ACHN (cell line): ENCODE data around the gene SPOCK1.

Experiments used
- DNase-seq: peaks from one replicate; pipeline ENCODE4 v3.0.0-alpha.2; 2015
- in situ Hi-C: cut with HindIII; loops from 2 replicates; pipeline ENCODE4 v1.10.0; 2017; ENCODE audit warnings: low sequenced_read_pairs, low pct_ligation_motif_present, low pct_unique_long_range_greater_than_20kb

SPOCK1 gene

DNA sequence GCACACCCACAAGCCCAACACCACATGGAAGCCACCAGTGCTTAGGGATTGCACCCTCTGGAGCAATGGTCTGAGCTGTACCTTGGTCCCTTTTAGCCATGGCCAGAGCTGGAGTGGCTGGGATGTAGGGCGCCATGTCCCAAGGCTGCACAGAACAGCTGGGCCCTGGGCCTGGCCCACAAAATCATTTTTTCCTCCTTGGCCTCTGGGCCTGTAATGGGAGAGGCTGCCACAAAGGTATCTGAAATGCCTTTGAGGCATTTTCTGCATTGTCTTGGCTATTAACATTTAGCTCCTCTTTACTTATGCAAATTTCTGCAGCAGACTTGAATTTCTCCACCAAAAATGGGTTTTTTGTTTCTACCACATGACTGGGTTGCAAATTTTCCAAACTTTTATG, 117.6 kb downstream of the SPOCK1 start:
- in situ Hi-C loops, result no loop called here
- DNase-seq, result no peak

DNA sequence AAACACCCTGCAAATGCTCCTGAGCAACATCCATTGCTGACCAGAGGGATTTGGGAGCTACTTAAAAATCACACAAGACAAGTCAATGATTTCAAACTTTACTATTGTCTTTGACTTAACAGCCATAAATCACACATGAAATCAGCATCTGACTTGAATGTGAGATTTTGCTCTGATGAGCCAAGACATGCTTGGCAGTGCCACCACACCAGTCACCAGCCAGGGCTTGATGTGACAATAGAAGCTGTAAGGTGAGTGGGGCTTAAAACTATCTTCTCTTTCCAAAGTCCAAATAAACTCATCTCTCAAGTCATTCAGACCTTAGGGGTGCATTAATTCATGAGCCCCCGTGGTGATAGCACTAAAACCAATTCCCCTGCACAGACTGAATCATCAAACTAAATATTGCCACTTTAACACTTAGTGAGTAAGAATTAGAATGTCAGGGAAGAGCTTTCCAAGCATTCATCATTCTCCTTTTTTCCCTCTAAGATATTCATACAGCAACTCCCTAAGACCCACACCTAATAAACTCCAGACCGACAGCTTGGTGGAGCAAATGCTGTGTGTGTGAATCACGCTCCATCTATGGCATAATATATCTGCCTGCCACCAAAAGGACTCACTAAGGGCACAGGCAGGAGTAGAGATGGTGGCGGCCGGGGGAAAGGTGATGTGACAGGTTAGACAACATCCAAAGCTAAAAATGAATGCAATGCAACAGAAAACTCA, 119.4 kb downstream of the SPOCK1 start:
- in situ Hi-C loops, result no loop called here
- DNase-seq, result no peak

DNA sequence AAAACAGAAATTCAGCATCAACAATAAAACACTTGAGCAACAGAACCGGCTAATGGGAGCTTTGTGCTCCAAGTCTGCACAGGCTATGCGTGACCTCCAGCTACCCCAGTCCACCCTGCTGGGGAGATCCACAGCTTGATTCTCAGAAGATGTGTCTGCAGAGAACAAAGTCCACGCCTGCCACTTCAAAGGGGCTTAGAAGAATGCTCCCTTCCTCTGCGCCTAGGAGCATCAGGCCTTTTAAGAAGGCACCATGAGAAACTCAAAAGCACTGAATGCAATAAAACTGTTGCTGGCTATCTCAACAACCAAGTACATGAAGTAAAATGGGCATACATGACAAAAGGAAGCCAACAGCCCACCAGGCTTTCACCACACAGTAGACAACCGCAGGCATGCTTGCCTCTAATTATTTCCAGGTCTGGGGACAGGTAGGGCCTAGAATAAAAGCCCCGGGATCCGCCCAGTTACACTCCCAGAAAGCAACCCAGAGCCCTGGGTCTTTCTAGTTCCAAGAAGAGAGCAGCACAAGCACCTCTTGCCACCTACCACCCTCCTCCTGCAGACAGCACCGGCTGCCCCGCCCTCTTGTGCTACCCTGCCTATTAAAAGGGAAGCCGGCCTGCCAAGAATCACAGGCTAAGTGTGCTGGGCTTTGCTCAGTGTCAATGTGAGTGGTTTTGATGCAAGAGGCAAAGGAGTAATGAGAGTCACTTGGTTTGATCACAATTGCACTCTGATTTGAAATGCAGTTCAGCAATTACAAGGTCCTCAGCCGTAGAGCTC, 123.2 kb downstream of the SPOCK1 start:
- DNase-seq, result no peak
- in situ Hi-C loops, result no loop called here

DNA sequence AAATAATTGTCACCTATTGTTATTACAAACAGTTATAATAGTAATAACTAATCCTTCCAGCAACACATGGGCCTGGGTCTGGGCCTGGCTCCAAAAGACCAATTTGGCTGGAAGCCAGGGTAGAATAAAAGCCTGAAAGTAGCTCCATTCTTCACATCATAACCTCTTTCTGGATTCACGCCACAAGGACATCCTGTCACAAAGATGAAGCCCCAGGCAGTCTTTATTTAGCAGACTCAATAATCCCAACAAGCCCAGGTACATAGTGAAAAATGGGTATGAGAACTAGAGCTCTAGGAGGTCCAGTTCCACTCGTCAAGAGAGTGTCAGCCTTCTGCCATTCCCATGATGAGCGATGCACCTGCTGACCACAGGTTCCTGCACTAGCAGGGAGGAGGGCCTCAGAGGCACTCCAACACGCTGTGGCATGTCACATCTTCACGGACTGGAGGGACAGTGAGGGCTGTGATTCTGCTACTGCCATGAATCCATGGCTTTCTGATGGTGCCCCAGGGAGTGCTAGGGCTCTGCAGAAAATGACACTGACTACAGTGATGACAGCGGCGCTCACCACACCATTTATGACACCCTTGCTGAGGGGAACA, 124.9 kb downstream of the SPOCK1 start:
- in situ Hi-C loops, result no loop called here
- no peak for DNase-seq

DNA sequence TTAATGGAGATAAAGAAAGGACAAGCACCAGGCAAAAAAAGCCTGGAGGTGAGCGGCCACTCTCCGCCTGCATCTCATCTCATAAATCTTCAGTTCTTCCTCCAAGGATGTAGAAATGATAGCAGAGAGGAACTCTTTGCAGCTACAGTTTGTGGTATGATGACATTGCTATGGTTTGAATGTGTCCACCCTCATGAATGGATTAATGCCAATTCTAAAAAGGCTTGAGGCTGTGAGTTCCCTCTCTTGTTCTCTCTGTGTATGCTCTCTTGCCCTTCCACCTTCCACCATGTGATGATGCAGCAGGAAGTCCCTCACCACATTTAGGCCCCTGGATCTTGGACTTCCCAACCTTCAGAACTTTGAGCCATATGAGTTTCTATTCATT, 126.4 kb downstream of the SPOCK1 start:
- in situ Hi-C loops, result no loop called here
- no peak for DNase-seq

DNA sequence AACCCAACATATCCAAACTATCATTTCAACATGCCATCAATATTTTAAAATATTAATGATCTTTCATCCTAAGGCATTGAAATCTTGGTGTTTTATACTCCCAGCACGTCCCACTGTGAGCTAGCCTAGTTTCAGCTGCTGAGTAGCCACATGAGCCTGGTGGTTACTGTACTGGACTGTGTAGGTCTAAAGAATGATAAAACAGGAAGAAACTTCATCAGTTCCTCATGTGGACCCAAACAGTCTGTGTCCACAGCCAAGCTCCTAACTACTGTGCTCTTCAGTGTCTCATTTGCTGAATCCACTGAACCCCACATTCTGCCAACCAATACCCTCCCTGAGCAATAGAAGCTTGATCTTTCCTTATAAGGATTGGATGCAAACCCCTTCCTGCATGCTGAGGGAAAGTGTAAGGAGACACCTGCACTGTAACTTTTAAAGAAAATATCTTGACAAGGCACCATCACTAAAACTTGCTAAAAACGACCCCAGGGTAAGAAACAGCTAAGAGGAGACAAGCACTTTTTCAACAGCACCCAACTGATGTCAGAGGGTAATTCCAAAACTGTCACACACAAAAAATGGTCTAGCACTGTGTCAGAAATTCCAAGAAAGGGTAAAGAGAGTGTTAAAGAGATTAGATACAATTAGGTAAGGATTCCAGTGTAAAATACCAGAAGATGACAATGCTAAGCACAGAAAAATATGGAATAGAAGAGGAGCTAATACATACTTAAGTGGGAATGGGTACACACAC, 126.9 kb downstream of the SPOCK1 start:
- DNase-seq, result no peak
- in situ Hi-C loops, result no loop called here

DNA sequence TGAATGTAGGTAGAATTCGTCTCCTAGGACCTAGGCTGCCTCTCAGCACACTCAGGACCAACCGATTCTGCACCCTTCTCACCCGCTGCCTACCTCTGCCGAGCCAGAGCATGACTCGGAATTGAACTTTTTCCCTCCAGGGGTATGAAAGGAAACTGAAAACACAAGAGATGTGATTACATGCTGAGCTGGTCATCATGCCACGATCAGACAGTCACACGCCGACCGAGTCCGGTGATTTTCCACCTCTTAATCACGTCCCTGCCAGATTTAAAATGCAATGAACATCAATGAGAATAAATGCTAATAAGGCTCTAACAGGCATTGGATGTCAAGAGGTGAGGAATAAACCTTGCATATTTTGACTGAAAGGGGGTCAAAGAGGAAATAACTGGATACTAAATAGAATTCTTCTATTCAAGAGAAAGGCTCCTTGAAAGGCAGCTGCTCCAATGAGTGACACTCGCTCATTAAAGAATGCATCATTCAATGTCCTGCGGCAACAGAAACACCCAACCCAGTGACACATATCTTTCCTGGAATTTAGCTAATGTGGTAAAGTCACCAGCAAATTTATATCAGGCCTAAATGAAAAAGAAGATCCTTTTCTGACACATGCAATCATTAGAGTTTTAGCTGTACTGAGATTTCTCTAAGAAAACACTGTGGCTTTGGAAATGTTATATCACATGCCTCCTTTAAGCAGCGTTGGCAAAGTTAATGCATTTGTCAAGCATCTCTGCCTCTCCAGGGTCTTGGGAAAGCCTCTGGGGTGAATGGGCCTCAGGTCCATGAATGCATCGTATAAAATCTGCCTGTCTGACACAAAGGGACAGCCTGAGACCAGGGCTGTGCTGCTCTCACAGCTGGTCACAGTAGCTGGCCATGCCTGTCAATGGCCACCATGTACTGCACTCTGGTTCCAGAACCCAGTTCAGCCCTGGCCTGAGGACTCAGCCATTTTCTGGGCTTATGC, 128.7 kb downstream of the SPOCK1 start:
- no peak for DNase-seq
- in situ Hi-C loops, result no loop called here

DNA sequence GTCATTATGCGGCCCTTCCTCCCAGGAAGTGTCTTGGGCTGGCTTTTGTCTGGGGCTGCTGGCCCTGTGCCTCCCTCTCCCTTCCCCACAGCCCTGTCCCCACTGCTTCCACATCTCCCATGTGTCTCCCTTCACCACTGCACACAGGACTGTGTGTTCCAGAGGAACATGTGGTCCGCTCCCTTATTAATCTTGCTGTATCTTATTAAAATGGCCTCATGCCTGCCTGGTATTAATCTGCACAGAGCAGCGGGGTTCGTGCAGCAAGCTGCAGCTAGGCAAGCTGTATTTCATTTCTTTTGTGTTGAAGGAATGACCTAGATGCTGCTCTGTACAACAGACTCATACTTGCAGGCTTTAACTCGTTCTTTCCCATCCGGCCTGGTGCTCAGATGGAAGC, 130.5 kb downstream of the SPOCK1 start:
- in situ Hi-C loops, result no loop called here
- DNase-seq, result no peak

DNA sequence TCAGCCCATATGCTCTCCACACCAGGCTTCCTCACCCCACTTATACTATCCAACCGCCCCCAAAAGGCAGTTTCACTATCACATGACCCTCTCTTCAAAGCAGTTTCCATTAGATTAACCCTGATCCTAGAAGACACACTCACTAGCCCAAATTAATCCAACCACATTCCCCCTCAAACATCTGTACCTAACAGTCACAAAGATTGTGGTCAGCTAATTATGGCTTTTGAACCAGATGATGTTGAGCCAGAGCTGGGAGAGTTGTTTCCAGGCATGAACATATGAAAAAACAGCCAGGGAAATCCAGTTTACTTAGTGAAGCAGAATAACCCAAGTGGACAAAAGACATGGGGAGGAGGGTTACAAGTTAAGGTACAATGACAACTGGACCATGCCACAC, 131.2 kb downstream of the SPOCK1 start:
- no peak for DNase-seq
- in situ Hi-C loops, result no loop called here

DNA sequence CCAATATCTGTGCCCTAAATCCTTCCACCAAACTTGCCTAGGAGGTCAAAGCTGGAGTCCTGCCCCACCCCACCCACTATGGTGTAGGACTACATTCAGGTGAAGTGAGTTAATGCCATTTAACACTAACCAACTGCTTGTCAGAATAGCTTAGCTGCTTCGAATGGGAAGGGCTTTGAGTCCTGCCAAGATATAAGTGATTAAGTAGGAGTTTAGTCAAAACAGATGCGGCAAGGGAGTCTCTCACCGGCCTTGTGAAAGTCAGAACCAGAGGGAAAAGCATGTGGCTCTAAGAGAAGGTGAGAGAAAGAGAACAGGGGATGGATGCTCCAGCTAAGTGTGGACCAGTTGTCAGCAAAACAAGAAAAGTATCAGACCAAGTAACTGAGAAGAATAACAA, 132.6 kb downstream of the SPOCK1 start:
- in situ Hi-C loops, result no loop called here
- no peak for DNase-seq

DNA sequence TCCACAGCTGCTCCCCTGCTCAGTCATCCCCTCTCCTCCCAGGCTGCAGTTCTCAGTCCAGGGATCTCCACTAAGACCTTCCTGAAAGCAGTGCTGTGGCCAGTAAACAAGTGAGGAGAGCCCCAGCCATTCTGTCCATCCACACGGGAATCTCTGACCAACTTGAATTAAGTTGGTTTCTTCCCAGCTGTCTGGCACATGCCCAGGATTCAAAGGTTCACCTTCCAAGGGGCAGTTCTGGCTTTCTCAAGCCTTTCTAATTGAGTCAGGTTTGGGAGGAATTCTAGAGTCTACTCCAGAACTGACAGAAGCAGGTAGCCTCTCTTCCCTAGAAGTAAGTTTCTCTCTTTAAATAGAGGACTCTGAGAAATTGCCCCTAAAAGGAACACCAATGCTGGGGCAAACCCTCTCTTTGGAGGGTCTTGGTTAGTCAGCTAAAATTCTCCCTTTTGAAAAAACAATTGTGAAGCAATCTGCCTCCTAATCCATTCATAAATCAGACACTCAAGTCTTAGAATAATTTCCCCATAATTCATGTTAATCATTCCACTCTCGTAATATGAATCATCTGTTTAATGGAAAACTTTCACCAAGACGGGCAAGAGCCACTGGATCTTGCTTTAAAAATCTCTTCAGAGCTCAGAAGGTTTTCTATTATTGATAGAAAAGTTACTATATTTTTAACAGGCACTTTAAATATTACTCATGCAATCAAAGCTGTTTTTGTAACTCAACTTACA, 133.8 kb downstream of the SPOCK1 start:
- in situ Hi-C loops, result no loop called here
- peak; percentile 19 for DNase-seq

DNA sequence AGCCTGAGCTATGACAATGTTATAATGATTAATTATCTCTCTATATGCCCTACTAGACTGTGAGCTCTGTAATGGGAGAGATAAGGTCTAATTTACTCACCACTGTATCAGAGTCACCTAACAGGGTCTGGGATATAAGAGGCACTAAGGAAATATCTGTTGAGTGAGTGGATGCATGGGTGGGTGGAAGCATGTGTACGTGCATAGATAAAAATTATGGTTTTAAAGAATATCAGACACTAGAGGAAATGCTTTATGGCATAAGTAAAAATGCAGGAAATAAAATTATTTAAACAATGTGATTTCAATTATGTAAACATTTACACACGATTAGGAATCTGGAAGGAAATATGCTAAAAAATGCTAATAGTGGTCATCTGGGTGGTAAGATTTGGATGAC, 137.8 kb downstream of the SPOCK1 start:
- in situ Hi-C loops, result no loop called here
- no peak for DNase-seq

DNA sequence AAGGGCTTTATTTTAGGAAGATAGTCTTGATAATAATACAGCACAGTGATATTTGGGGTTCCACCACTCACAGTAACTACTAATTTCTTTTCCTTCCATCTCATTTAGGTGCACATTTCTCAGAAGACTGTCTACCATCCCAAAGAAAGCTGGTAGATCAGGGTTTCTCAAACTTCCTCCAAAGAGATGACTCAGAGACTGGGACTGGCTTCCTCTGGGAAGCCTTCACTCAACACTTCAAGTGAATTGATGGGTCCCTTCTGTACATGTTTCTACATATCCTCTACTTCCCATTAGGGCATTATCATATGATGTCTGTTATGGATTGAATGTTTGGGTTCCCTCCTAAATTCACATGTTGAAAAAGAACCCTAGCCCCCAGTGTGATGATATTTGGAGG, 138.5 kb downstream of the SPOCK1 start:
- in situ Hi-C loops, result no loop called here
- no peak for DNase-seq

DNA sequence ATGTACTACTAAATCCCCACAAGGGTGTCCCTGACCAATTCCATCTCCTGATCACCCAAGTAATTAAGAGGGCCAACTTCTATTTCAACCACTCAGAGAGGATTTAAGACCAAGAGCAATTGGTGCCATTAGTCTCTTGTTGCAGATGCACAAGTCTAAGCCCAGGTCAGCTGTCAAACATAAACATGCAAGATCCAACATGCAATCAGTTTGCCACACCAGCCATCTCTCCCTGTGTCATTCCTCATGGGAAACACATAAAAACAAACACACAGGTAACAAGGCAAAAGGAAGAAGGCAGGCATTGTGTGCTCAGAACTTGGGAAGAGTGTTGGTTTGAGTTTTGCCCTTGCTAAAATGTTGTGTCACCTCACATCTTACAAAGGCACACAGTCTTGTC, 139.2 kb downstream of the SPOCK1 start:
- in situ Hi-C loops, result no loop called here

DNA sequence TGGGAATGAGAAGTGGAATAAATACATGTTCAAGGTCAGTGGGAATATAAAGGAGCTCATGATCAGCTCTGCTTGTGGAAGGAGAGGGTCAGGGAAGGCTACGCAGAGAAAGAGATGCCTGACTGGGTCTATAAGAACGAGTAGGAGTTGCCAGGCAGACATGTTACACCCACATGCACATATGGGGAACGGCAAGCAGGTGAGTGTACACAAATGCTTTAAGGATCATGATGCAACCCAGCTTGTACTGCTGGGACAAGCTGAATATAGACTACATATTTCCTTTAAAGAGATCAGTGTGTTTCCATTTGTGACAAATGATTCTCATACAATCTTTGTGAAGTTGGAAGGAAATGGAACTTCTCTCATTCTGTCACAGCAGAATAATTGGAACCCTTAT, 141.7 kb downstream of the SPOCK1 start:
- in situ Hi-C loops, result no loop called here
- no peak for DNase-seq

More for the DNA sequence above, 139.2 kb downstream of the SPOCK1 start:
- no peak for DNase-seq

DNA sequence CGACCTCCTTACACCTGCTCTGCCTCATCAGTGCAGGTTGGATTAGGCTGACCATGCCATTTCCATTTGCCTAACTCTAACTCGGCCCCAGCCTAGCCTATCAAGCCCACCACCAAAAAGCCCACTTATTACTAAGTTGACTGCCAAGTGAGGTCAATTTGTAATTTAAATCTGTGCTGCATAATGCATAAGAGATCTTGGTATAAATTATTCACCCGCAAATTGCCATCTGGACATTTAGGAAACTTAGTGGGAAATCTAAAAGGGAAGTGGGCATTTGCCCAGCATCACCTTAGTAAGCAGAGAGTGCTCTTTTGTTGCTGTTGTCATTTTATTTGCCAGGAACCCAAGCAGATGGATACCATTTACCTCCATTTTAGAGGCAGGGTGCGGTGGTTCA, 143.0 kb downstream of the SPOCK1 start:
- DNase-seq, result no peak
- in situ Hi-C loops, result no loop called here

DNA sequence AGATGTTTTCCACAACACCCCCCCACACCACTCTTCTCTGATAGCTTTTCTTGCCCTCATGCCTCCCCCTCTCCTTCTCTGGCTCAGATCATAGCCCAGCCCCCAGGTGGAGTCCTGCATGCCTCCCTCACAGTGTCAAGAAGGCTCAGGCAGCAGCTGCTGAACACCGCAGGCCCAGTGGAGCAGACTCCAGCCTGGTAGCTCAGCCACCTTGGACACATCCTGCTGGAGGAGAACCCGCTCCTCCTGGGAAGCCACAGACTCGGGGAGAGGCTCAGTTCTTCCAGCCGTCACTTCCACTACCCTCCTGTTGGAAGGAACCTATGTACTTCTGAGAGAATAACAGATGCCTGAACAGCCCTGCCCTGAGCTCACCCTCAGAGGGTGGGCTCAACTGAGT, 143.4 kb downstream of the SPOCK1 start:
- no peak for DNase-seq
- in situ Hi-C loops, result no loop called here
